Measurements from ENCODE around the gene ANO4. TPM values are rescaled to one million over a fixed set of nuclear protein-coding genes. Genes with fewer than 3 reads are reported as not detected.

Gene ANO4
- total and polyA plus RNA-seq, 2 of the 8 experiments (the other 6 are each of a cell fraction or from before 2014, with no cell fraction given): 1.1 to 3.4 TPM

DNA sequence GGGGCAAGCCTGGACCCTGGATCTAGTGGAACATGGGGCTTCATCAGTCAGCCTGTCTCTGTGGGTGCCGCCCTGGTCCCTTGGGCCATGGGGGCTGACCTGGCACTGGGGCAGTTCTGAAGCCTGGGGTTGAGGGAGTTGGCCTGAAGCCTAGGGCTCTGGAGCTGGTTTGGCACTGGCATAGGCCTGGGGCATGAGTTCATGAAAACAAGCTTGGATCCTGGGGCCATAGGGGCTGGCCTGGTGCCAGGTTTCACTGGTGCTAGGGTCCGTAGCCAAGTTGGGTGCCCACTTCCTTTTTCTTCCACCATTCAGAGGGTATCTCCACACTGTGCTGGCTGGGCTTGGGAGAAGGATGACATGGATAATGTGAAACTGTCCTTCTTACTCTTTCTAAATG is 26.6 kb upstream of the ANO4 start:
- WGBS, 2 experiments (ENCODE audit: extremely low coverage in 1 of 2, insufficient coverage in 1 of 2, insufficient read length in 1 of 2, insufficient replicate concordance in 2 of 2, low coverage in 1 of 2, low lambda C conversion rate in 2 of 2, missing lambda C conversion rate in 1 of 2): 100% methylated on average over 2 of the region's 2 CpGs; no CpG with 5 or more reads in 1 of the 2 experiments
- Histone ChIP-seq H3K36me3 (ENCODE audit: control insufficient read depth in 2 of 4, insufficient read depth in 4 of 4, low read length in 3 of 4) (no peaks in the 10 kb centered on the region), H2BK12ac (ENCODE audit: low read depth, low read length) (no peak overlapping the region), H3K18ac (ENCODE audit: extremely low read depth, low read length) (no peak overlapping the region), H2BK20ac (ENCODE audit: low read length) (no peak overlapping the region), H2BK5ac (ENCODE audit: low read depth, low read length) (no peak overlapping the region), H2BK15ac (ENCODE audit: low read length) (no peak overlapping the region), H3K23me2 (ENCODE audit: low read depth, low read length) (no peaks in the 10 kb centered on the region), H4K91ac (replicated peaks; ENCODE audit: insufficient read length, low read length) (no peak overlapping the region), H3K4me1 (replicated peaks in 1 of 4; ENCODE audit: control insufficient read depth in 3 of 4, insufficient read depth in 4 of 4, low read length in 3 of 4) (no peaks in the 10 kb centered on the region), H3K4me3 (ENCODE audit: extremely low read depth in 1 of 4, insufficient read depth in 2 of 4, low read depth in 3 of 4, low read length in 4 of 4) (no peak overlapping the region), H3K4ac (replicated peaks; ENCODE audit: insufficient read length, low read depth, low read length) (no peak overlapping the region), H3K79me2 (ENCODE audit: control insufficient read depth in 1 of 2, insufficient read depth in 2 of 2, low read length in 2 of 2) (no peaks in the 10 kb centered on the region), H3K79me1 (ENCODE audit: low read depth, low read length) (no peaks in the 10 kb centered on the region), H3K27ac (ENCODE audit: low read depth, low read length) (no peak overlapping the region), H2AK5ac (ENCODE audit: low read depth, low read length) (no peak overlapping the region), H2BK120ac (replicated peaks; ENCODE audit: low read depth, low read length) (no peak overlapping the region), H3K9me3 (ENCODE audit: insufficient read depth in 2 of 2, low read depth in 1 of 2, low read length in 1 of 2) (no peaks in the 10 kb centered on the region), H4K5ac (ENCODE audit: insufficient read length, low read depth, low read length) (no peak overlapping the region), H4K8ac (ENCODE audit: extremely low read depth, insufficient read depth, low read length) (no peak overlapping the region), H2AFZ (ENCODE audit: low read length) (no peak overlapping the region), H3K9ac (replicated peaks in 1 of 4; ENCODE audit: extremely low read depth in 1 of 4, low read depth in 3 of 4, low read length in 3 of 4) (no peak overlapping the region), H3K14ac (ENCODE audit: insufficient read length) (no peak overlapping the region), H4K20me1 (replicated peaks in 1 of 2; ENCODE audit: control insufficient read depth in 1 of 2, insufficient read depth in 2 of 2, low read length in 2 of 2) (no peaks in the 10 kb centered on the region), H3K23ac (ENCODE audit: insufficient read length) (no peak overlapping the region), H3K56ac (replicated peaks; ENCODE audit: insufficient read length, low read depth, low read length) (no peak overlapping the region), H3K27me3 (replicated peaks in 1 of 4; ENCODE audit: control insufficient read depth in 3 of 4, extremely low read depth in 1 of 4, insufficient read depth in 3 of 4, low read length in 3 of 4) (no peaks in the 10 kb centered on the region), H3K4me2 (ENCODE audit: insufficient read depth in 1 of 2, low read depth in 2 of 2, low read length in 2 of 2) (no peak overlapping the region)
- DNase-seq (ENCODE audit: low read depth in 1 of 2, low spot score in 2 of 2): no peak
- POLR2A ChIA-PET (ENCODE audit: partially characterized antibody): no interaction called here
- CTCF ChIA-PET (ENCODE audit: partially characterized antibody): interaction anchor here (0.6 kb wide), 1 partner anchor 74 kb away, joined by 3 read pairs; no protein-coding TSS in a partner anchor
- TF ChIP-seq RBBP5 (IDR thresholded peaks at IDR 0.05; ENCODE audit: borderline replicate concordance, low read depth, low read length): no peak
- TF ChIP-seq EP300 (IDR thresholded peaks at IDR 0.05; ENCODE audit: borderline replicate concordance in 1 of 2, low read depth in 2 of 2, low read length in 2 of 2): no peak
- no peak for TF ChIP-seq POLR2A (IDR thresholded peaks at IDR 0.05; ENCODE audit: control extremely low read depth in 1 of 2, low read depth in 2 of 2, low read length in 2 of 2)
- TF ChIP-seq MAX (IDR thresholded peaks at IDR 0.05): no peak
- no peak for TF ChIP-seq RXRA (IDR thresholded peaks at IDR 0.05; ENCODE audit: insufficient read depth, low read depth, low read length)
- FAIRE-seq: no peak
